ENCODE results near the gene CREM.

Gene CREM

GRCh38 chr10:35091994-35092790 is 34.5 kb upstream of the CREM start:
- no peak for DNase-seq (ENCODE audit: low spot score)
- TF ChIP-seq CTCF (IDR thresholded peaks at IDR 0.05) = no peak
- Histone ChIP-seq H3K27ac (no peak overlapping the region), H3K4me3 (no peak overlapping the region)

GRCh38 chr10:35092851-35093250 is 33.8 kb upstream of the CREM start:
- H3K27ac ChIP-seq = no peak overlapping the region
- H3K4me3 ChIP-seq = no peak overlapping the region
- DNase-seq (ENCODE audit: low spot score) = no peak
- no peak for TF ChIP-seq CTCF (IDR thresholded peaks at IDR 0.05)

GRCh38 chr10:35096312-35096711 is 30.3 kb upstream of the CREM start:
- Histone ChIP-seq H3K27ac (no peak overlapping the region), H3K4me3 (no peak overlapping the region)
- no peak for TF ChIP-seq CTCF (IDR thresholded peaks at IDR 0.05)
- no peak for DNase-seq (ENCODE audit: low spot score)

- no peak for DNase-seq (ENCODE audit: low spot score)
- no peak overlapping the region for H3K4me3 ChIP-seq
- H3K27ac ChIP-seq = no peak overlapping the region
- no peak for TF ChIP-seq CTCF (IDR thresholded peaks at IDR 0.05)
Measured at GRCh38 chr10:35097510-35097909, 29.1 kb upstream of the CREM start.

- H3K4me3 ChIP-seq = no peak overlapping the region
- TF ChIP-seq CTCF (IDR thresholded peaks at IDR 0.05) = no peak
- no peak overlapping the region for H3K27ac ChIP-seq
- no peak for DNase-seq (ENCODE audit: low spot score)
Measured at GRCh38 chr10:35103882-35104281, 22.8 kb upstream of the CREM start.

GRCh38 chr10:35112571-35112970 is 14.1 kb upstream of the CREM start:
- DNase-seq (ENCODE audit: low spot score) = no peak
- TF ChIP-seq CTCF (IDR thresholded peaks at IDR 0.05) = no peak
- H3K4me3 ChIP-seq = no peak overlapping the region
- H3K27ac ChIP-seq = no peak overlapping the region

GRCh38 chr10:35119378-35119777 is 7.3 kb upstream of the CREM start:
- DNase-seq (ENCODE audit: low spot score) = no peak

More at GRCh38 chr10:35119378-35119777, 7.3 kb upstream of the CREM start:
- no peak for TF ChIP-seq CTCF (IDR thresholded peaks at IDR 0.05)
- no peak overlapping the region for H3K27ac ChIP-seq
- no peak overlapping the region for H3K4me3 ChIP-seq
